K562 (cell line): ENCODE results near the gene METTL3. TPM values are rescaled to one million over a fixed set of nuclear protein-coding genes. Genes with fewer than 3 reads are reported as not detected.

Experiments
- ATAC-seq: fragments of 200-7000 bp; cut with Tn5 transposase; 3 replicates; pipeline ENCODE4 v1.9.1; 2020; ENCODE audit warnings: moderate library complexity
- BruUV-seq: library from RNA; stranded (reverse); fragments of 400-500 nt; replicated peaks from 2 replicates; lab custom pipeline; 2021; lab: Mats Ljungman, UMichigan
- CTCF ChIA-PET: fragments of 300-600 bp; formaldehyde crosslinking; extraction: SDS; loops from one replicate; lab custom pipeline; 2021; ENCODE audit warnings: low intra/inter-chr PET ratio; lab: Yijun Ruan, JAX
- POLR2A ChIA-PET: fragments of 300-600, 350-650 bp; sonication (Branson Sonifier 250); formaldehyde crosslinking; extraction: SDS; loops from one replicate; lab custom pipeline; 2021; ENCODE audit warnings: antibody characterized with exemption, inconsistent platforms; lab: Yijun Ruan, JAX
- DNase-seq, 4 experiments: peaks; one replicate each; pipeline versions ENCODE4 v3.0.0 to v3.0.0-alpha.2; 2011 to 2018; ENCODE audit warnings: low spot score in 3 of 4, mixed read lengths in 3 of 4; ENCODE audit errors: extremely low read depth in 1 of 4
- FAIRE-seq: peaks from 2 replicates; lab custom pipeline; 2011; peaks lifted over from hg19 to GRCh38; lab: Jason Lieb, UNC
- H2AFZ ChIP-seq: 2 replicates; pipeline ENCODE4 v1.6.0; 2011; ENCODE audit warnings: low read depth, low read length, control low read depth, inconsistent platforms
- H3K27ac ChIP-seq: fragments of 200-600 bp; 3 replicates; pipeline ENCODE4 v1.8.0; 2011; ENCODE audit warnings: low read depth, mild to moderate bottlenecking, control low read depth, inconsistent platforms, low read length, moderate library complexity, mixed read lengths; ENCODE audit errors: extremely low read depth
- H3K27me3 ChIP-seq, 2 experiments: fragments of 300-600 bp in 1 of 2; 2 replicates in 1 of 2; 3 replicates in 1 of 2; pipeline versions ENCODE4 v1.6.0 to v1.8.0; 2011; ENCODE audit warnings: inconsistent platforms in 2 of 2, low read length in 2 of 2, mild to moderate bottlenecking in 1 of 2, mixed read lengths in 1 of 2, moderate library complexity in 1 of 2; ENCODE audit not compliant: control insufficient read depth in 2 of 2, insufficient read depth in 2 of 2
- H3K36me3 ChIP-seq: fragments of 300-600 bp; 3 replicates; pipeline ENCODE4 v1.8.0; 2011; ENCODE audit warnings: mild to moderate bottlenecking, low read length, inconsistent platforms; ENCODE audit not compliant: control insufficient read depth, insufficient read depth
- H3K4me1 ChIP-seq, 2 experiments: fragments of 200-600 bp in 1 of 2; replicated peaks in 1 of 2; 2 replicates in 1 of 2; 3 replicates in 1 of 2; pipeline versions ENCODE4 v1.5.1 to v1.8.0; 2011; ENCODE audit warnings: inconsistent platforms in 2 of 2, low read length in 2 of 2, mild to moderate bottlenecking in 1 of 2, mixed read lengths in 1 of 2, moderate library complexity in 1 of 2; ENCODE audit not compliant: control insufficient read depth in 2 of 2, insufficient read depth in 2 of 2
- H3K4me2 ChIP-seq: 2 replicates; pipeline ENCODE4 v1.6.1; 2011; ENCODE audit warnings: low read length, control low read depth, inconsistent platforms, mixed read lengths; ENCODE audit not compliant: insufficient read depth
- H3K4me3 ChIP-seq: fragments of 200-600 bp; sonication (generic), shearing (Covaris generic); 2 replicates; pipeline ENCODE4 v1.5.1; 2016; ENCODE audit warnings: control low read depth, inconsistent platforms
- H3K79me2 ChIP-seq: fragments of 200-600 bp; 3 replicates; pipeline ENCODE4 v1.8.0; 2011; ENCODE audit warnings: low read length, inconsistent platforms; ENCODE audit not compliant: control insufficient read depth, insufficient read depth
- H3K9ac ChIP-seq, 2 experiments: 2 replicates each; pipeline versions ENCODE4 v1.6.0 to v1.6.1; 2011; ENCODE audit warnings: low read depth in 2 of 2, low read length in 2 of 2, control low read depth in 1 of 2, inconsistent platforms in 1 of 2, mild to moderate bottlenecking in 1 of 2, mixed read lengths in 1 of 2; ENCODE audit not compliant: insufficient read depth in 1 of 2
- H3K9me1 ChIP-seq: one replicate; pipeline ENCODE4 v1.6.0; 2011; ENCODE audit warnings: inconsistent platforms, mild to moderate bottlenecking, low read length, moderate library complexity; ENCODE audit not compliant: control insufficient read depth, insufficient read depth
- H3K9me3 ChIP-seq: replicated peaks from 2 replicates; pipeline ENCODE4 v1.5.1; 2011; ENCODE audit warnings: low read depth, low read length, inconsistent platforms; ENCODE audit not compliant: control insufficient read depth, insufficient read depth
- H4K20me1 ChIP-seq: replicated peaks from 2 replicates; pipeline ENCODE4 v1.6.1; 2011; ENCODE audit warnings: low read length, inconsistent platforms, mixed read lengths; ENCODE audit not compliant: control insufficient read depth, insufficient read depth
- ARNT ChIP-seq, 2 experiments: fragments of 450-650 bp; IDR thresholded peaks; 2 replicates each; pipeline ENCODE4 v1.6.1; 2016; ENCODE audit warnings: mild to moderate bottlenecking in 1 of 2
- ELF2 ChIP-seq: fragments of 250-450 bp; sonication (Bioruptor Pico); IDR thresholded peaks from 2 replicates; pipeline ENCODE4 v1.5.0; 2021; ENCODE audit warnings: mild to moderate bottlenecking
- FOXJ3 ChIP-seq: sonication (generic); formaldehyde crosslinking; IDR thresholded peaks from 2 replicates; pipeline ENCODE4 v1.4.0; 2020; ENCODE audit warnings: mild to moderate bottlenecking, missing genetic modification reagents
- HMG20A ChIP-seq: fragments of 450-650 bp; formaldehyde crosslinking; conservative IDR thresholded peaks from 2 replicates; pipeline ENCODE4 v1.4.0; 2020; ENCODE audit warnings: mild to moderate bottlenecking, mixed read lengths
- KDM5B ChIP-seq: fragments of 200-600 bp; sonication (generic); IDR thresholded peaks from 2 replicates; pipeline ENCODE4 v1.6.1; 2012; ENCODE audit warnings: low read depth, mild to moderate bottlenecking, moderate library complexity, low read length, control low read depth, inconsistent platforms; ENCODE audit not compliant: insufficient replicate concordance
- PCBP2 ChIP-seq: fragments of 200-400 bp; formaldehyde crosslinking; IDR thresholded peaks from 2 replicates; pipeline ENCODE4 v1.6.1; 2018; ENCODE audit warnings: low read length, low read depth, mild to moderate bottlenecking, moderate library complexity; ENCODE audit not compliant: poor library complexity, severe bottlenecking
- SRSF1 ChIP-seq: fragments of 200-400 bp; formaldehyde crosslinking; IDR thresholded peaks from 2 replicates; pipeline ENCODE4 v1.6.1; 2017; ENCODE audit warnings: mild to moderate bottlenecking, low read depth, low read length, moderate library complexity
- TAL1 ChIP-seq: fragments of 450-650 bp; IDR thresholded peaks from 2 replicates; pipeline ENCODE4 v1.6.1; 2016; ENCODE audit warnings: mild to moderate bottlenecking
- TBL1XR1 ChIP-seq, 2 experiments: IDR thresholded peaks; 2 replicates each; pipeline ENCODE4 v1.6.1; 2012; ENCODE audit warnings: improper control_type of control experiment in 2 of 2, low read length in 2 of 2, mild to moderate bottlenecking in 1 of 2
- ZNF282 ChIP-seq: sonication (generic); formaldehyde crosslinking; IDR thresholded peaks from 2 replicates; pipeline ENCODE4 v1.8.1; 2023; ENCODE audit warnings: missing genetic modification reagents
- ZNF347 ChIP-seq: fragments of 450-650 bp; formaldehyde crosslinking; IDR thresholded peaks from 2 replicates; pipeline ENCODE4 v1.4.0; 2020; ENCODE audit warnings: low read depth, mild to moderate bottlenecking, moderate library complexity
- WGBS: fragments of 100-300 bp; shearing (Covaris generic); methylation state at CpG from one replicate; pipeline ENCODE4 v1.1.6; 2016; ENCODE audit warnings: low coverage, mixed read lengths; ENCODE audit not compliant: insufficient coverage; ENCODE audit errors: missing lambda C conversion rate; 5-methylcytosine and 5-hydroxymethylcytosine counted together
- in situ Hi-C: fragments of 300-500 bp; cut with MboI; formaldehyde crosslinking; loops from 4 replicates; pipeline ENCODE4 v1.15.0; 2018; ENCODE audit warnings: inconsistent platforms, mixed read lengths
- intact Hi-C: fragments of 100-400 bp; cut with micrococcal nuclease; formaldehyde crosslinking; loops from 2 replicates; pipeline ENCODE4 v1.14.2; 2022
- polyA plus RNA-seq, 8 experiments: library from polyadenylated mRNA; depleted of rRNA in 4 of 8; stranded (reverse) in 5 of 8; unstranded in 3 of 8; fragments of >200 nt; fragmentation: Nextera tagmentation in 2 of 8; fragmentation: Illumina TruSeq in 1 of 8; extraction: Ambion mirVana in 2 of 8; extraction: Trizol in 1 of 8; gene quantifications; 2 replicates each; pipeline versions ENCODE4 v1.2.1 to v1.2.3, GENCODE V29; 2011 to 2014; ENCODE audit warnings: inconsistent platforms in 1 of 8, missing spikeins in 1 of 8
- total RNA-seq, 7 experiments: library from RNA; depleted of rRNA in 6 of 7; stranded (reverse); fragments of >200 nt in 6 of 7; fragmentation: Illumina TruSeq in 2 of 7; extraction: Trizol in 2 of 7; gene quantifications; 2 replicates each; pipeline versions ENCODE4 v1.2.1 to v1.2.3, GENCODE V29; 2011 to 2021; ENCODE audit warnings: low replicate concordance in 1 of 7

The METTL3 gene
- total and polyA plus RNA-seq, 9 of the 15 experiments (the other 6 are each of a cell fraction or from before 2014, with no cell fraction given), result 42.1 to 151 (median 65.7) TPM

DNA sequence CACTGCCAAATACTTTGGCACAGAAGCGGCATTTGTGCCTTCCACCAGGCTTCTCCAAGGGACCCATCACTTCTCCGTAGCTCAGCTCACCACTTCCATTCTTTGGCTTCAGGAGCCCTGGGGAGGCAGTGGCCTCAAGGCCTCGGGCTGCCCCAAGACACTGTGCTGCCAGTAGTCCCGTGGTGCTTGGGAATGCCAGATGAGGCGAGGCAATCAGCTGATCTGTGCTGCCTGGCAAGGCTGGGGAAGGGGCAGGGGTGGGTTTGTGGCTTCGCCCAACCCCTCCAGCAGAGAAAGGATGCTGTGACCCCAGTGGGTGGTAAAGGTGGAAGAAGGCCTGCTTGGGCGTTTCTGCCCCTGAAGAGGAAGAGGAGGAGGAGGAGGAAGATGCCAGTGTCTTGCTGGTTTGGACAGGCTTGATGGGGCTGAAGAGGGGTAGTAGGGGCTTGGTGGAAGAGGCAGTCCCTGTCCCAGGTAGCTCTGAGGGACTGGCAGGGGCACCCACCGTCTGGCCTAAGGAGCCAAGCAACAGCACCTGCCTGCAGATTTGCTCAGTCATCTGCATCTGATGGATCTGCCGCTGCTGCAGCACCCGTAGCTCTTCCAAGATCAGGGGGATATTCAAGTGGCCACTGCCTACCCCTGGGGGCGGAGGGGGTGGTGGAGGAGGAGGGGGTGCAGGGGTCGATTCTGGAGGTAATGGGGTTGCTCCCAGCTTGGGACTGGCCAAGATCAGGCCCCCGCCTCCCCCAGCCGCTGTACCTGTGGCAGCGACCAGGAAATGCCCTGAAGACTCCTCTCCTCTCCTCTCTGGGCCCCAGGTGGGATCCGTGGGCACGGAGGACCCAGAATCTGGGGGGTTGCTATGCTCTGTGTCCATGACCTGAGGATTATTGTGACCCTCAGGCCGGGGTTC, 13.7 kb upstream of the METTL3 start:
- H3K27me3 ChIP-seq, result no peaks in the 10 kb centered on the region
- in situ Hi-C loops, result no loop called here
- no peak for DNase-seq
- no peak for ATAC-seq
- H4K20me1 ChIP-seq, result no peaks in the 10 kb centered on the region
- ChIA-PET CTCF (no interaction called here), POLR2A (interaction anchor here (0.5 to 3.5 kb wide), 3 partner anchors 11 to 21 kb away, joined by 3 to 39 read pairs (median 3); partner anchors contain the start of gene METTL3)
- no peaks in the 10 kb centered on the region for H3K9me1 ChIP-seq
- peaks cover 22% of the 10 kb centered on the region for H3K79me2 ChIP-seq
- H3K9ac ChIP-seq, result peak overlapping the region; percentile 65 to 91
- H3K4me1 ChIP-seq, result peaks cover 38 to 39% of the 10 kb centered on the region in 2 experiments
- TF ChIP-seq PCBP2, result no peak
- no peak for TF ChIP-seq TBL1XR1 (IDR thresholded peaks at IDR 0.05; ENCODE audit: low read length in 2 of 2)
- no peak for TF ChIP-seq FOXJ3
- TF ChIP-seq ARNT (IDR thresholded peaks at IDR 0.05), result no peak
- TF ChIP-seq HMG20A, result no peak
- no peak for TF ChIP-seq TAL1
- TF ChIP-seq ZNF282 (CRISPR knock-in tag), result no peak
- TF ChIP-seq ZNF347 (CRISPR knock-in tag), result no peak
- no peak for TF ChIP-seq KDM5B
- no peak for TF ChIP-seq SRSF1
- no peak for TF ChIP-seq ELF2 (CRISPR knock-in tag)
- no peak for FAIRE-seq
- intact Hi-C loops, result no loop called here
- H3K9me3 ChIP-seq, result no peaks in the 10 kb centered on the region
- WGBS, result 65% methylated on average over 5 of the region's 18 CpGs
- peak overlapping the region; percentile 80 for H3K27ac ChIP-seq
- no TSS peak for BruUV-seq
- H2AFZ ChIP-seq, result no peak overlapping the region
- peaks cover 28% of the 10 kb centered on the region; the same call in 2 of the 3 replicates for H3K36me3 ChIP-seq
- H3K4me3 ChIP-seq, result peak overlapping the region; percentile 68
- peak overlapping the region; percentile 76 for H3K4me2 ChIP-seq
